ENCODE measurements around the gene SNRPB. TPM values are rescaled to one million over a fixed set of nuclear protein-coding genes. Genes with fewer than 3 reads are reported as not detected.

The SNRPB gene
- total and polyA plus RNA-seq, 2 experiments from 2014 or later = 784 to 785 TPM

- no peak for TF ChIP-seq JUNB (IDR thresholded peaks at IDR 0.05; ENCODE audit: unreplicated experiment)
- TF ChIP-seq ZNF331 (CRISPR knock-in tag; IDR thresholded peaks at IDR 0.05; ENCODE audit: low read depth) = no peak
- no peak for TF ChIP-seq REST (IDR thresholded peaks at IDR 0.05; ENCODE audit: unreplicated experiment)
- no peak for TF ChIP-seq ZNF114 (CRISPR knock-in tag; IDR thresholded peaks at IDR 0.05)
- no peak for TF ChIP-seq CREB1 (CRISPR knock-in tag; IDR thresholded peaks at IDR 0.05; ENCODE audit: low read depth)
- TF ChIP-seq ETS1 (IDR thresholded peaks at IDR 0.05) = no peak
Observed at GRCh38 chr20:2475850-2476741, 5.5 kb upstream of the SNRPB start (continued).

GRCh38 chr20:2473516-2473915, 2.9 kb upstream of the SNRPB start:
- Mint-ChIP-seq H3K27me3 (ENCODE audit: insufficient read depth, low read depth, poor library complexity) (peaks cover 15% of the 10 kb centered on the region), H3K36me3 (ENCODE audit: low read depth) (peaks cover 21% of the 10 kb centered on the region), H3K9me3 (no peaks in the 10 kb centered on the region), H3K4me3 (no peak overlapping the region), H3K4me1 (peaks cover 27% of the 10 kb centered on the region), H3K27ac (no peak overlapping the region)
- H3K4me3 ChIP-seq = no peak overlapping the region
- H3K27me3 ChIP-seq (ENCODE audit: insufficient read depth) = no peaks in the 10 kb centered on the region
- peaks cover 4% of the 10 kb centered on the region; the same call in 1 of the 2 replicates for H3K4me1 ChIP-seq (ENCODE audit: insufficient read depth)
- peaks cover 14% of the 10 kb centered on the region for H4K20me1 ChIP-seq (replicated peaks; ENCODE audit: insufficient read depth)
- no peak for ATAC-seq
- peaks cover 20% of the 10 kb centered on the region for H3K79me2 ChIP-seq (replicated peaks; ENCODE audit: insufficient read depth)
- no peaks in the 10 kb centered on the region for H3K9me2 ChIP-seq (ENCODE audit: insufficient read depth)
- H3K27ac ChIP-seq (ENCODE audit: low read depth) = no peak overlapping the region
- no peak overlapping the region for H3K4me2 ChIP-seq
- TF ChIP-seq ZNF462 (CRISPR knock-in tag; IDR thresholded peaks at IDR 0.05) (no peak), CREB1 (CRISPR knock-in tag; IDR thresholded peaks at IDR 0.05; ENCODE audit: low read depth) (no peak), EZH2 (IDR thresholded peaks at IDR 0.05; ENCODE audit: low read depth, unreplicated experiment) (no peak), CTCF (conservative IDR thresholded peaks at IDR 0.05; ENCODE audit: low read depth in 2 of 2) (no peak)
- no peak overlapping the region for H2AFZ ChIP-seq
- DNase-seq (ENCODE audit: low spot score) = no peak
- no peaks in the 10 kb centered on the region for H3F3A ChIP-seq (replicated peaks; ENCODE audit: low read depth)
- H3K36me3 ChIP-seq (ENCODE audit: insufficient read depth) = no peaks in the 10 kb centered on the region
